Esophagus muscularis mucosa (tissue), 4 donors: Measurements from ENCODE around the gene JAK2.
"Not testable (repeated sequence)": the region's sequence is repeated elsewhere in the genome, so short reads cannot be mapped to it uniquely, and the experiment has no call there.

Experiments
- CTCF ChIP-seq, 3 experiments: fragments of 200-600 bp in 2 of 3; fragments of 450-650 bp in 1 of 3; sonication (generic) in 2 of 3; IDR thresholded peaks; one replicate each; pipeline ENCODE4 v1.5.1; 2017 to 2019; ENCODE audit warnings: antibody characterized with exemption in 3 of 3, mild to moderate bottlenecking in 2 of 3, moderate library complexity in 1 of 3
- EP300 ChIP-seq: sonication (generic); formaldehyde crosslinking; IDR thresholded peaks from one replicate; pipeline ENCODE4 v1.6.1; 2017; ENCODE audit warnings: antibody characterized with exemption
- POLR2A ChIP-seq: fragments of 450-650 bp; IDR thresholded peaks from one replicate; pipeline ENCODE4 v1.6.1; 2017; ENCODE audit warnings: antibody characterized with exemption, moderate library complexity, mild to moderate bottlenecking, low read depth
- POLR2AphosphoS5 ChIP-seq, 2 donors: sonication (generic); formaldehyde crosslinking; IDR thresholded peaks; one replicate each; pipeline ENCODE4 v1.6.1; 2017; ENCODE audit warnings: antibody characterized with exemption in 2 of 2

- not testable (repeated sequence) for TF ChIP-seq CTCF (IDR thresholded peaks at IDR 0.05); EP300; POLR2AphosphoS5 (IDR thresholded peaks at IDR 0.05); POLR2A
Observed at GRCh38 chr9:5031941-5032340, 46.9 kb downstream of the JAK2 start.
